ENCODE data around the gene IL1RN.

The IL1RN gene

DNA sequence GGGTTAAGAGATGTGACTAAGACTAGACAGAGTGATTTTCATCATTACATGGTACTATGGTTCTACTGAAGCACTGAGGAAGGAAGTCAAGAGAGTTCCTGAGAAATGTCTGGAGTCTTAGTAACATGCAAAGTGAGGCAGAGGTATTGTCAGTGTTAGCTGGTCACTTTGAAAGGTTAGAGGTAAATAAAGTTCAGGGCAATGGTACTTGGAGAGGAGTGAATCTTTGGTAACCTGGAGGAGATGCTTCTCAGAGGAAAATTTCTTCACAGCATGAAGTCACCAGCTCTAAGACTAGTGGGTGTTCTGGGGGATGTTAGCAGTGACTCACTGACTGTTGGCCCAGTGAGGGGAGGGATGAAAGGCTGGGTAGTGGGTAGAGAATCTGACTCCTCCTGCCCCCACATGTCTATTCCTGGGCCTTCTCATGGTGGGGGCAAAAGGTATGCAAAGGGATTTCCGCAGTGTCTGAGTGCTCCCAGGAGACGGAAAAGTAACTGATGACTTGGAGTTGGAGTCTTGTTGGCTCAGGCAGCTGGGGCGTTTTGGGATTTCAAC, 23.3 kb upstream of the IL1RN start:
- no peak for DNase-seq (ENCODE audit: low spot score)

DNA sequence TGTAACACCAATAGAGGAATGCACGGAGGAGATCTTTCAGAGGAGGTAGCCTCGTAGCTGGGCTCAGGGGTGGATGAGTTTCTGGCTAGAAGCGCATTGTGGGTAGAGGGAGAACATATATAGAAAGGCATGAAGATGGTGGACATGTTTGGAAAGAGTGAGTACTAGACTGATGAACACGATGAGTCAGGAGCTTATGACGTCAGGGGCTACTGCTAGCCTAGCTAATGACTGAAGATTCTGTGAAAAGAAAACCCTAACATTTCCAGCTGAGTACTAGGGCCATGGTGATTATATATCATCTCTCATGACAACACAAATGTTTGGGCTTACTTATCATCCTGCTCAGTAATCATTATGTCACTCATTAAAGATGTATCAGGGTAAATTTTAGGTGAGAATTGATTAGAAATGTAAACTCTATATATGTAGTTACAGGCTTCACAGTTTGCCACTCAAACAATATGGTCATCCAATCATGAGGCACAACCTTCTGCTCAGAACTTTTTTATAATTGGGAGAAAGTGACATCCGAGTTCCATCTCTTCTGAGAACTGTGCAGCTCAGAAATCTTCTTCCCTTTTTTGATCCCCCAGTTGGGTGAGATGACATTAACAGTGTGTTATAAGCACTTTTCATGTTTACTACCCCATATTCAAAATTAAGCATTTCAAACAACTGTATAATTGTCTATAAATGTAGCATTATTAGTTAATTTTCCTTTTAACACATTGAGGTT, 22.2 kb upstream of the IL1RN start:
- peak; percentile 46 for DNase-seq (ENCODE audit: low spot score)

DNA sequence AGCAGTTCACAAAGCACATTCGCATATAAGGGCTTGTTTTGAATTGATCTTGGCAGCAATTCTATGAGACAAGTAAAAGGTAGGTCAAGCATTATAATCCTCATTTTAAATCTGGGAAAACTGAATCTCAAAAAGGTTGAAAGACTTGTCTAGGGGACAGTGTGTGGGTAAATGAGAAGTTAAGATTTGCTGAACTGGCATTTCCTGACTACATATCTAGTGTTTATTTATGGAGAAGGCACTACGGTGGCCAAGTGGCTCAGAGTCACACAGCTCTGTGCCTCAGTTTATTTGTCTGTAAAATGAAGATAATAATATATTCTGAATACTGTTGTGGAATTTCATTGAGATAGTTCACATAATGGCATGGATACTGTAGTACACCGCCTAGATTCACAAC, 16.3 kb upstream of the IL1RN start:
- DNase-seq (ENCODE audit: low spot score): no peak

DNA sequence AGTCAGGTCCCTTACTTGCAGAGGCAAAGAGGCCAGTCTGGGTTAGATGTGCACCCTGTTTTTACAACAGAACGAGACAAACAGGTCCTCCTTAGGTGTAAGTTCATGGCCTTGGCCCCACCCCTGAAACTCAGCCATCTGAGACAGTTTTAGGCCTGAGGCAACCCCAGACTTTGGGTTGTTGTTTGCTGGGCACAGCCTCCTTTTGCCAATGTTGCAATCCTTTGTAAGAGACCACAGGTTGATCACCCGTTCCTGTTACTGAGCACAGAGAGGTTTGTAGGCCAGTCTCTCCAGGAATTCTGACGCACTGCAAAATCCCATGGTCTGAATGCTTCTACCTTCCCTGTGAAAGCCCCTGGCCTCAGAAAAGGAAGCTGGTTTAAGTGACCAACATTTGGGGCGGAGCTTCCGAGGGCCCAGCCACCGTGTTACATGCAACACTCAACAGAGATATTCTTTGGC, 15.5 kb upstream of the IL1RN start:
- DNase-seq (ENCODE audit: low spot score): no peak

DNA sequence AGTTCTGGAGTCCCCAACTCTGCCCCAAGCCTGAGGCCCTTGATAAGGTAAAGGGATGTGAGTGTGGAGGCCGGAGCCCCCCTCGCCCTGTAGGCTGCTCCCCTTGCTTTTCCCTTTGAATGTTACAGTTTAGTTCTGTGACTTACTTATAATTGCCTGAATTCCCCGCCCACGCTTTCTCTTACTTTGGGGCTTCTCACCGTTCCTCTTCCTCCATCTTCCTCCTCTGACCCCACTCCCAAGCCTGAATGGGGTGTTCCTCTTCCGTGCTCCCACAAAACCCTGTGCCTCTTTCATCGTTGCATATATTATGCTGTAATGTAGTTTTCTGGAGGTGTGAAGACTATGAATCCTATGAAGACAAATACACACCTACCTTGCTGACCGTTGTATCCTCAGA, 15.0 kb upstream of the IL1RN start:
- DNase-seq (ENCODE audit: low spot score): no peak

DNA sequence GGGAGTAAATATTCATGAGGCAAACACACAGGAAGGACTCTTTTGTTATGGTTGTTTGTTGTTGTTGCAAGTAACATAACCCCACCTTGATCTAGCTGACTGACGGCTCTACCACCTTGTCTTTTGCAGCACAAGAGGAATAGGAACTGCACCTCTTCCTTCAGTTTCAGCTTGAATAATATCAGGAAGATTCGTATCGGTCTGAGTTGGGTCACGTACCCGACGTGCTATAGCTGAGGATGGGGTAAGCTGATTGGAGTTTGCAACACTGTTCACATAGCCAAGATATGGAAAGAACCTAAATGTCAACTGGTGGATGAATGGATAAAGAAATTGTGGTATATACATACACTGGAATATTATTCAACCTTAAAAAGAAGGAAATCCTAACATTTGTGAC, 14.5 kb upstream of the IL1RN start:
- no peak for DNase-seq (ENCODE audit: low spot score)

DNA sequence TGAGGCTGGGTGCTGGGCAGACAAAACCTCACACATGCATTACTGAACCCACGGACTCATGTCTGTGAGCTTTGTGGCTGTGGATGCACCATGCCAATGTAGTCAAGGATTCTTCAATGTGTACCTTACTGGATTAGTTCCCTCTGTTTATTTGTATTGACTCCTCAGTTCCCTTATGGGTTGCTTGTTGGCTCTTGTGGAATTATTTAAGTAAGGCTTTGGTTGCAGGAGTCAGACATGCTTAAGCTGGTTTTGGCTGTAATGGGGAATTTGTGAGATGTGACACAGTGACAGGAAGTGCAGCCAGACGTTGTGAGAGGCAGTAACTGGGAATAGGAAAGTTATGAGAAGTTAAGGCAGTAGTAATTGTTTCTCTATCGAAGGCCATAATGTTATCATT, 13.6 kb upstream of the IL1RN start:
- DNase-seq (ENCODE audit: low spot score): no peak

DNA sequence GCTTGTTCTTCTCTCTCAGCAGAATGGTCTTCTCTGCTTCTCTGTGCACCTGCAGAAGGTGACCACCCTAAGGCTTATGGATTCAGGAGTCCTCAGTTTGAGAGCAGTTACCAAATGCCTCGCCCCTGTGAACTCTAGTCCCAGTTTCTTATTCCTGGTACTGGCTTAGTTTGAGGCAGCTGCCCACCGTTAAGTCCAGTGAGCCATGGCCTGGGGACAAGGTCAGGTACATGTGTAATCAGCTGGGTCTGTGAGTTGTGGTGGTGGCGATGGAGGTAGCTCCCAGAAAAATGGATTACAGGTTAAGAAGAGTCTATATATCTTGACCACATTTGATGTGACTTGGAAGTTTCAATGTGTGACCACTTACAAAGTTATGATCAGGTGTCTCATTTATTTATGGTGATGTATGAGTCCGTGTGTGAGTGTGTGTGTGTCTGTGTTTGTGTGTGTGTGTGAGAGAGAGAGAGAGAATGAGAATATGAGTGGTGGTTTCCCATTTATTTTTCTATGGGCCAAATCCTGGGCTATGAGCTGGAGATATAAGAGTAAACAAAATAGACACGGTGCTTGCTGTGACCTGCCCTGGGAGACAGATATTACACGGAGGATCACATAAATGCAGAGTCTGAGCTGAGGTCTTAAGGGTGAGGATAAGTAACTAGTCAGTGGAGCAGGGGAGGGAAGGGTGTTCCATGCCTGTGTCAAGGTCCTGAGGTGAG, 13.0 kb upstream of the IL1RN start:
- no peak for DNase-seq (ENCODE audit: low spot score)

DNA sequence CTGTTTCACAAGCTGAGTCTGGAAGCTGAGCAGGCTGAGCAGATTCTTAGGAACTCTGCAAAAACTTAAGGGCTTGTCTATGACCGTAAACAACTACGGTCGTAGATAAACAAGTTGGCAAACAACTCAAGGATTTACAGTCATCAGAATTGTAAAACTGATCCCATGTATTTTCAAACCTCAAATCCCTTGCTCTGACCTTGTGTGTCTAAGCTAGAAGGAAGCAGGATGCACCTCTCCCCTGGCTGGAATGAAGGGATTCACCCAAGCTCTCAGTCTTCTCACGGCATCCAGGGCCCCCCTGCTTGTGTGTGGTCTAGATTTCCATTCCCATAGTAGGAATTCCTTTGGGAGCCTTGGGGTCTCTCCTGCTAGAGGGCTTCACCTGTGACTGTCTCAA, 12.4 kb upstream of the IL1RN start:
- DNase-seq (ENCODE audit: low spot score): no peak

DNA sequence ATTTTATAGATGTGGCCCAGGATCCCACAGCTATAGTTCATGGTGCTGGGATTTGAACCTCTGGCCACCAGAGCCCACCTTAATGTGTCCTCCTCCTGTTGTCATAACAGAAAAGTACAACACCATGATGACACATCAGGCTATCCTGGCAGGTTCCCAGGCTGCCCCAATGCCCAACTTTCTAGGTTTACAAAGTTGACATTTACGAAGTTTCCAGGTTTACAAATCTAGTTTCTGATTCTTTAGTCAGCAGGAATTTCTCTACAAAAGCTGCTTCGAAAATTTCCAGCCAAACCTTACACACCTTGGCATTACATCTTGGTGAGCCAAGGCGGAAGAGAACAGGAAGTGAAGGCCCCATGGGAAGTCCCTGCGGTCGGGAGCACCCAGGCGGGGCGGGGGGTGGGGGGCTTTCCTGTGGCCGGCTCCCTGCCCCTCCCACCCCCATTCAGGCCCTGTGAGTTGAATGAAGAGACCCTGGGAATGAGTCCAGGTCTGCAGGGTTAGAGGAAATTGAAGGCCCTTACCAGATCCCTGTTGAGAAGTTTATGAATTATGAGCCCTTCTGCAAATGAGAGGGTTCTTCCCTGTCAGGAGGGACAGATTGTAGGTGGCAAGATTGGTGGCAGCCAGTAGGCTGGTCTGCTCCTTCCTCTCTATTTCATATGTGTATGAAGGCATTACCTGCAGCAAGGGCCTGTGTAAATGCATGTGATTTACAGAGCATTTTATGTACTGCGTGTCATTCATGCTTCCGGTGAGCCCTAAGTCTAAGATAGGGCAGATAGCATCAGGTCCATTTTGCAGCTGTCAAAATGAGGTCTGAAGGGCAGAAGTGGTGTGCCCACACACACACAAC, 11.1 kb upstream of the IL1RN start:
- DNase-seq (ENCODE audit: low spot score): no peak

DNA sequence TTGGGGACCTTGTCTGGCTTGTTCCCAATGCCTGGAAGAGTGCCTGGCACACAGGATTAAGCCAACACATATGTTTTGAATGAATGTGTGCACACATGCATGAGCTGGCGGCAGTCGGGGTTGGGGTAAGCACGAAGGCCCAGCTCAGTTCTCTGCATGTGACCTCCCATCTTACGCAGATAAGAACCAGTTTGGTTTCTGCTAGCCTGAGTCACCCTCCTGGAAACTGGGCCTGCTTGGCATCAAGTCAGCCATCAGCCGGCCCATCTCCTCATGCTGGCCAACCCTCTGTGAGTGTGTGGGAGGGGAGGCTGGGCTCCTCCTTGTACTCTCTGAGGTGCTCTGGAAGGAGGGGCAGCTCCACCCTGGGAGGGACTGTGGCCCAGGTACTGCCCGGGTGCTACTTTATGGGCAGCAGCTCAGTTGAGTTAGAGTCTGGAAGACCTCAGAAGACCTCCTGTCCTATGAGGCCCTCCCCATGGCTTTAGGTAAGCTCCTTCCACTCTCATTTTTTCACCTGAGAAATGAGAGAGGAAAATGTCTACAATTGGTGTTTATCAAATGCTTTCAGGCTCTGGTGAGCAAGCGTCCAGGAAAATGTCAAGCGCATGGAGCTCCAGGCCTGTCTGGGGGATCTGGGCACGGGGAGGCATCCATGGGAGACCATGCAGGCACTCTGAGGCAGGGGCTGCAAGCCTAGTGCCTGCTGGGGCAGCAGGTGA, 9.7 kb upstream of the IL1RN start:
- peak; percentile 61 for DNase-seq (ENCODE audit: low spot score)

DNA sequence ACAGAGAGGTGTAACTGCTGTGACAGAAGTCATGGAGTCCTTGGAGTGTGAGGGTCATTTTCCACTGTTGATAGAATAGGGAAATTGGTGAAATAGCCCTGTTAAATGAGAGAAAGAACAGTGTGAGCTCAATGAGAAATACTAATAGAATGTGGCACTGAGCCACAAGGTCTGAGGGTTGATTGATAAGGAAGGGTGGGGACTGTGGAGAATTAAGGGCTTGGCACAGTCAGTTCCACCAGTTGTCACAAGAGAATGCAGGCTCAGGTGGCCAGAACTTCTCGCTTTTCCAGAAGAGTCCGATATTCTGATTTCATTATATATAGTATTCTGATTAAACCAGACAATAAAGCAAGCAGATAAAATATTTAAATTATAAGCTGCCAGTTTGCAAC, 9.1 kb upstream of the IL1RN start:
- no peak for DNase-seq (ENCODE audit: low spot score)

DNA sequence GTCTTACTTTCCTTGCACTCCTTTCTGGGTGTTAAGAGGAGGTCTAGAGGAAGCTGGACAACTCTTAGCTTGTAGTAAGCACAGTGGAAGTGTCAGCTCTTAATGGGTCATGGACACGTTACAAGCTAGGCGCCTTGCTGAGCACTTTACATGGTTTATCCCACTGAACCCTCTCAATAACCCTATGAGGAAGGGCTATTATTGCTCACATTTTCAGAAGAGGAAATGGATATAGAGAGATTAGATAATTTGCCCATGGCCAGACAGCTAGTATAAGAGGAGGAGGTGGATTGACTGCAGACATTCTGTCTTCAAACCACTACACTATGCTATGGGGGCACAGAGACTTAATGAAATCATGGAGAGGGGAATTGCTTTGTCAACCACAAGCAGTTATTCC, 8.3 kb upstream of the IL1RN start:
- no peak for DNase-seq (ENCODE audit: low spot score)

DNA sequence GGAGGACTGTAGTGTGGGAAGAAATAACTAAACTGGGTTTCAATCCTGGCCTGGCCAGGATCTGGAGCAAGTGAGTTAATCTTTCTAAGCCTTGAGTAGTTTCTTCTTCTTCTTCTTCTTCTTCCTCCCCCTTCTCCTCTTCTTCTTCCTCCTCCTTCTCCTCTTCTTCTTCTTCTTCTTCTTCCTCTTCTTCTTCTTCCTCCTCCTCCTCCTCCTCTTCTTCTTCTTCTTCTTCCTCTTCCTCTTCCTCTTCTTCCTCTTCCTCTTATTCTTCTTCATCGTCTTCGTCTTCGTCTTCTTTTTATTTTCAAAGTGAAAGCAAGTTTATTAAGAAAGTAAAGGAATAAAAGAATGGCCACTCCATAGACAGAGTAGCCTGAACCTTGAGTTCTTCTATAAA, 6.5 kb upstream of the IL1RN start:
- no peak for DNase-seq (ENCODE audit: low spot score)

DNA sequence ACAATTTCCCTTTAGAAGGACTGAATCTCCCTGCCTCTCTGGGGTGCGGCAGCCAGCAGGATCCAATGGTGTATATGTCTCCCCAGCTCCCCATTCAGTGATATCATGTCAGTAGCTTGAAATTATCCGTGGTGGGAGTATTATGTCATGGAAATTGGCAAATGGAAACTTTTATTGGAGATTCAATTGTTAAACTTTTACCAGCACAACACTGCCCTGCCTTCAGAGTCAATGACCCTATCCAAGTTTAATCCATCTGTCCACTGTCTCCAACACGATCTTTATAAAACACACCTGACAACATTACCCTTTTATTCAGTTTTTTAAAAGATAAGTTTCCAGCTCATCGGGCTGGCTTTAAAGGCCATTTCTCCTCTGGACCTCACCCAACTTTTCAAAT, 5.0 kb upstream of the IL1RN start:
- DNase-seq (ENCODE audit: low spot score): no peak

DNA sequence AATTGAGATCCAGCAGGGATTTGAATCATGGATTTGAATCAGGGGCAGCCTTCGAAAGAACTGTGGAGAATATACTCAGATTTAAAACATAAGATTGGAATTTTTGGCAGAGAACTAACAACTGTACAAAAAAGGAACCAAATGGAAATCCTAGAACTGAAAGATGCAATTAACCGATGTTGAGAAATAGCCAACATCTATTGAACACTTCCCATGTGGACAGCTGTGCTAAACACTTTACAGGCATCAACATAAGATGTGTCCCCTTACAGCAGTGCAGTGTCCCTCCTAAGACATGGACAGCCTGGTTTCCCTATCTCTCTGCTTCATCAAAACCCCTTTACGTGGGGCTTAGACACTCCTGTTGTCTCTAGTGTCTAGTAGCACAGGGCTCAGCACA, 3.7 kb upstream of the IL1RN start:
- no peak for DNase-seq (ENCODE audit: low spot score)

DNA sequence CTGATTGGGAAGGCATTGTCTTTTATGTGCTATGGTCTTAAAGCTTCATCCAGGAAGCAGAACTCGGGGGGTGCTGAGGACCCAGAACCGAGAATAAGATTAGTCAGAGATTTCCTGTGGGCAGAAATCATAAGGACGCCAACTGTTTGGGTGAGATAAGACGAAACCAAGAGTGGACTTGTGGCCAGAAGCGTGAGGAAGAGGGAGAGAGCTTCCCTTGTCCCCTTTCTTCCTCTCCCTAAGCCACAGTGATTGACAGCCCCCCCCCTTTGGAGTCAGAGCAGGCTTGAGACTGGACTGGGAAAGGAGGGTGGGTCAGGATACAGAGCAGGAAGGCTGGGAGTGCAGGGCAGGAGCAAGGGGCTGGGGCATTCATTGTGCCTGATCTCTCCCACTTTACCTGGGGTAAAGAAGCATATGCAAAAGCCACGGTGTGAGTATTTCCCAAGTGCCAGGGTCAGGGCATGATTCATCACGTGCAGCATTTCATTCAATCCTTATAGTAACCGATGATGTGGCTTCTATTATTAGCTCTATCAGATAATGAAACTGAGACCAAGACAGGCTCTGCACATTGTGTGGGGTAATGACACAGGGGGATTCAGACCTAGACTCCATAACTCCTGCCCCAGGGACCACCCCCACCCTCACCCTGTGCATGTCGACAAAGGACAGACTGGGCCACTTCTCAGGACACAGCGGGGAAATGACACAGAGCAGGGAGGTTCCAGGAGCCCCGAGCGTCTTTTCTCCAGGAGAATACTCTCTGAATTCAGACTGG, 3.0 kb upstream of the IL1RN start:
- DNase-seq (ENCODE audit: low spot score): peak; percentile 36

DNA sequence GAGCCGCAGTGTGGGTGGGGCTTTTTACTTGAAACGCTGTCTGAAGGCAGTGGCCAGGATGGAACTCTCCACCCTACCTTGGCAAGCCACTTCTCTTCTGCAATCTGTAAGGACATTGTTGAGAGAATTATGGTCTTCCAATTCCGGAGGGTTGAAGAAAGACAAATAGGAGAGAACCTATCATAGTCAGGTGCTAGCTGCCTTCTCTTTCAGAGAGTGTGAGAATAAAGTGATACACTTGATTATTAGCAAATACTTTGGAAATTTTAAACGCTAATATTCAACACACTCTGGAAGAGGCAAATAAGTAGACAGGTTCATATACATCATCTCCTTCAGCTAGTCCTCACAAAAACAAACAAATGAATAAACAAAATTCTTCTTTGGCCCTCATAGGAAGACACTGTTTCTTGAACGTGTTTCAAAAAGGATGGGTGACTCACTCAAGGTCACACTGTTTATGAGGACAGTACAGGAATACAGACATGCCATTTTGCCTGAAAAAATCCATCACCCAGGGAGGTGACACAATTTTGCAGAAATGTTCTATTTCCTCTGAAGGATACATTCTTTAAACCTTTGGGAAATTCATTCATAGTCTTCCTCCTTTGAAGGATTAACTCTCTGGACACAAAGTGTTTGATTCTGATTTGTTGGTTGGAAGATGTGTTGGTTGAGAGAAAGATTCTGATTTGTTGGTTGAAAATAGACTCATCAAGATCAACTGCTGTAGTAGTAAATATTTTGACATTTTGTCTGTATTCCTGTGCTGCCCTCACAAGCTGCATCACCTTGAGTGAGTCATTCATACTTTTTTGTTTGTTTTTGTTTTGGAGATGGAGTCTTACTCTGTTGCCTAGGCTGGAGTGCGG, 2.2 kb upstream of the IL1RN start:
- no peak for DNase-seq (ENCODE audit: low spot score)

DNA sequence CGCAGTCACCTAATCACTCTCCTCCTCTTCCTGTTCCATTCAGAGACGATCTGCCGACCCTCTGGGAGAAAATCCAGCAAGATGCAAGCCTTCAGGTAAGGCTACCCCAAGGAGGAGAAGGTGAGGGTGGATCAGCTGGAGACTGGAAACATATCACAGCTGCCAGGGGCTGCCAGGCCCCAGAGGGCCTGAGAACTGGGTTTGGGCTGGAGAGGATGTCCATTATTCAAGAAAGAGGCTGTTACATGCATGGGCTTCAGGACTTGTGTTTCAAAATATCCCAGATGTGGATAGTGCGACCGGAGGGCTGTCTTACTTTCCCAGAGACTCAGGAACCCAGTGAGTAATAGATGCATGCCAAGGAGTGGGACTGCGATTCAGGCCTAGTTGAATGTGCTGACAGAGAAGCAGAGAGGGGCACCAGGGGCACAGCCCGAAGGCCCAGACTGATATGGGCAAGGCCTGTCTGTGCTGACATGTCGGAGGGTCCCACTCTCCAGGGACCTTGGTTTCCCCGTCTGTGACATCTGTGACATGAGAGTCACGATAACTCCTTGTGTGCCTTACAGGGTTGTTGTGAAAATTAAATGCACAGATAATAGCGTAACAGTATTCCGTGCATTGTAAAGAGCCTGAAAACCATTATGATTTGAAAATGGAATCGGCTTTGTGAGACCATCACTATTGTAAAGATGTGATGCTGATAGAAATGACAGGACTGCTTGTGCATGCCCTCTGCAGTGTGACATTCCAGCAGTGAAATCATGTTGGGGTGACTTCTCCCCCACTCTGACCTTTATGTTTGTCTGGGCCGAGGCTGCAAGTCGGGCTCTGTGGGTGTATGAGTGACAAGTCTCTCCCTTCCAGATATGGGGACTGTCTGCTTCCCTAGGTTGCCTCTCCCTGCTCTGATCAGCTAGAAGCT, 510 bp downstream of the IL1RN start:
- no peak for DNase-seq (ENCODE audit: low spot score)

Measured in AG08396 (cell line).